ENCODE results near the gene RNF144A. TPM values are rescaled to one million over a fixed set of nuclear protein-coding genes. Genes with fewer than 3 reads are reported as not detected.

Gene RNF144A
- total RNA-seq, 1 donor from 2014 or later, result 65.3 TPM

- no peak for DNase-seq (ENCODE audit: extremely low read depth, low read depth, low spot score)
Observed at GRCh38 chr2:6968319-6969100, 51.3 kb downstream of the RNF144A start.

DNA sequence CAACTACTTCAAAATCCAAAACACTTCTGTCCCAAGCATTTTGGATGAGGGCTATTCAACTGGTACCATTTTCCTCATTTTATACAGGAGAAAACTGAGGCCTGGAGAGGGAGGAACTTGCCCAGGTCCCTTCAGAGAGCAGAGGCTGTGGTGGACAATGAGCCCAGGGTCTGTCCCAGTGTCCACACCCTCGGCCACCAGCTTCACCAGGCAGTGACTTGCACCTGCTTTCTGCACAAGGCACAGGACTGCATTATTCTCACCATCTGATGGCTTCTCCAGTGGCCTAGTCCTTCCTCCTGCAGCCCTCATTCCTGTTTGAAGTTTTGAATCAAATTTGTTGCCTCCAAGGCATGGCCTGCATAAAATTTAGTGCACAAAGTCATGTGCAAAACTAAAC lies 53.3 kb downstream of the RNF144A start:
- no peak for DNase-seq (ENCODE audit: extremely low read depth, low read depth, low spot score)

DNA sequence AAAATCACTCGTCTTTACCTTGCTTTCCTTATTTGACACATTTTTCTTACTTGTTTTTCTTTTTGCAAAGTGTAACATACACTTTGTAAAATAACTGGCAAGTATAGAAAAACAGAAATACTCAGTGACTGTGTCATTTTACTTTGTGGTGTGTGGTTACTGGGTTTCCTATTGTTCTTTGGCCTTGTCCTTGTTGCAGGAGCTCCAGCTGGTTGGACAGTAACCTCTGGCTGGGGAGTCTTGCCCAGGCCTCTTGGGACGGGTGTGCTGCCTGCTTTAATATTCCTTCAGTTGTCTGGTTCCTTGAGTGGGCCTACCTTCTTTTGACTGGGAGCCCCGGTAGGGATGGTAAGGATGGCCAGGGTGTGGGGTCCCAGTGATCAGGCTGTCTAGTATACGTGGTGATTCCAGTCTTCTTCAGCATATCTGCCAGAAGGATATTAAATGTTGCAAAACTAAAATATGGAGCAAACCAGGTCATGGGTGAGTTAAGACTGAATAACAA lies 53.8 kb downstream of the RNF144A start:
- DNase-seq (ENCODE audit: extremely low read depth, low read depth, low spot score), result no peak

- DNase-seq (ENCODE audit: extremely low read depth, low read depth, low spot score), result no peak
Observed at GRCh38 chr2:6971502-6971901, 54.3 kb downstream of the RNF144A start.

GRCh38 chr2:6972067-6972710 lies 55.0 kb downstream of the RNF144A start:
- DNase-seq (ENCODE audit: extremely low read depth, low read depth, low spot score), result no peak

GRCh38 chr2:6973895-6974545 lies 56.8 kb downstream of the RNF144A start:
- DNase-seq (ENCODE audit: extremely low read depth, low read depth, low spot score), result no peak

- no peak for DNase-seq (ENCODE audit: extremely low read depth, low read depth, low spot score)
Observed at GRCh38 chr2:6975988-6976387, 58.8 kb downstream of the RNF144A start.

GRCh38 chr2:6977113-6977741 lies 60.0 kb downstream of the RNF144A start:
- DNase-seq (ENCODE audit: extremely low read depth, low read depth, low spot score), result no peak

DNA sequence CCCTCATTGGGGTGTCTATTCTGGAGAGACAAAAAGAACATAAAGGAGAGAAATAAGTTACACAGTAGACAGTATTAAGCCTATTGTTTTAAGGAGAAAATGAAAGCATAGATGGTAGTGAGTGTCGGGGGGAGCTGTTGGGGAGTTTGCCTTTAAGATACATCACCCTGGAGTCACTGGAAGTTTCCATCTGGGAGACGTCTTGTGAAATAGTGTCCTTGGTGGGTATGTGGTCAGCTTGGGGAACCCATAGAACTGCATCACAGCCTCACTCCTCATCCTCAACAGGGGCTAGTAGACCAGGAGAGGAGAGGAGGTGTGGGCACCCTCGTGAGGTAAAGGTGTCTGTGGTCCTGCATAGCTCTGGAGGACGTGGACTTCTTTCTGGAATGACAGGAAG lies 60.6 kb downstream of the RNF144A start:
- DNase-seq (ENCODE audit: extremely low read depth, low read depth, low spot score), result no peak

DNA sequence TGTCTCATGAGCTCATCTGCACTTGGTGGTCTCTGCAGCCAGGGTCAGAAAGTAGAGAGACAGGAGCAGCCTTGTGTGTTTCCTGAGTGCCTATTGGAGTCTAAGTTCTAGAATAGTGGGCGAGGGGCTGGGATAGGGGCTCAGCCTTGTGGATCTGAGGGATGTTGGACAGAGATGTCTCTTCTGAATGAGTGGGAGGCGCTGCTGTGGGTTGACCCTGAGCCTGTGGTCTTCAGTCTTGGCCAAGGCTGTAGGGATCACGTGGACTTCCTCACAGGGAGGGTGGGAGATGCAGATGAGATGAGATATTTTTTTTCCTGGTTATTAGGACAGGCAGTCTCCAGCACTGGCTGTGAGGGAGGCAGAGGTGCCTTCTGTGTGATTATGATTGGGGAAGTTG lies 61.8 kb downstream of the RNF144A start:
- no peak for DNase-seq (ENCODE audit: extremely low read depth, low read depth, low spot score)

DNA sequence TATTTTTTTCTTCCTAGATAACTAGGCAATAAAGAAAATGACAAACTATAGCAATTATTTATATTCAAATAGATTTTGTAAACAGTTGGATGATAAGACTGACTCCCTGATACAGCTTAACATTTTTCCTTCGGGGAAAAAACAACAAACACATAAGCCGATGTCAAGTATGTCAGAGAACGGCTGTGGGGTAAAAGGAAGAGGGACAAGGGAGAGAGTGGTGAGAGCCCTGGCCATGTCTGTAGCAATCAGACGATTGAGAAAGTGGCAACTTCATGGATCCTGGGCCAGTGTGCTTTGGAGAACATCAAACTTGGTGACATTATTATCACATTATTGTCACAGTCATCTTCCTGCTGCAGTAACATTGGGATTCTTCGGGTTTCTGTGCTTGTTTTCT lies 65.2 kb downstream of the RNF144A start:
- no peak for DNase-seq (ENCODE audit: extremely low read depth, low read depth, low spot score)

DNA sequence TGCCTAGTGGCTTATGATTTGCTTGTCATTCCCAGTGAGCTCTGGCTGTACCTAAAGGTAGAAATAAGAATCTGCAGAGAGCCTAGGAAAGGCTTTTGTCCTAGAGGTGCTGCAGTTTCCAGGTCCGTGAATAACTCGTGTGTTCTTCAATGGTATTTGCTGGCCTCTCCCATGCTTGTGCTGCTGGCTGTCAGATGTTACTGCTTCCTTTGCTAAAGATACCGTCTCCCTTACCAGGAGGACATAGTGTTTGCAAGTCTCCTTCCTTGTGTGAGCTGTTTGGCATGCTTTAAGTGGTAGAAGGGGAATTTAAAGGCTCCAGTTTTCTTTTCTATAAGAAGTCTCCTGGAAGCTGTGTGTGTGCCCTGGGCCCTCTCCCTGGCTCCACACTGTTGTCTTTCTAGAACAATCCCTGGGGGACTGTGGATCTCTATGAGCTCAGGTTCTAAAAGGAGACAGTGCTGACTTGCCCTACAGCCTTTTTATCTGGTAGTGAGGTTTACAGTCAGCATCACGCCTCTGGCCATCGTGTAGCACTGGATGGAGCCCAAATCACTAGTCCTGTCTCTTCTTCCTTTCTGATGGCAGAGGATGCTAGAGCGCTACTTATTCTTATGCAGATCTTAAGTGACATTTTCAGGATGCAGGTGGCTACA lies 65.8 kb downstream of the RNF144A start:
- DNase-seq (ENCODE audit: extremely low read depth, low read depth, low spot score), result no peak

DNA sequence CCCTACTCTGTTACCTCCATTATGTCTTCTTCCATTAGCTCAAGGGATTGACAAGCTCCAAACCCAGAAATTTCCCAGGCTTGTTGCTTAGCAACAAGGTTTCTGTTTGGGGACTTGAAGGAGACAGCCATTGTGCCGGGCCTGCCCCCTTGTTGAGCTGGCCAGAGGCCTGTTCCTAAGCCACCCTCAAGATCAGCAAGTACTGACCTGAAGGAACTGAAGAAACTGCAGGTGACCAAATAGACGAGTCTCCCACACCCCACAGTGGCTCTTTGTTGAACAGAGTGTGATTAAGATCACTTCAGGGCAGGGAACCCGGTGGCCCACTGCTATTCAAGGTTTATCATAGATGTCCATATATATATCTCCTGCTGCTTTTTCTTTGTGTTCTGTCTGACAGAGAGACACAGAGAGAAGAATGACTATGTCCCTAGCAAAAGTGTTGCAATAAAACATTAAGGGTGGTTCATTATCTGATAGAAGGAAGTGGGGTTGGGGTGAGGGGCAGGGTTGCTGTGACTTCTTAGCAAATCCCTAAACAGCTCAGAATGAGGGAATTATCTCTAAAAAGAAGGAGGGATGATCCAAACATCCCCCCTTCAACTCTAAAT lies 69.2 kb downstream of the RNF144A start:
- DNase-seq (ENCODE audit: extremely low read depth, low read depth, low spot score), result no peak

DNA sequence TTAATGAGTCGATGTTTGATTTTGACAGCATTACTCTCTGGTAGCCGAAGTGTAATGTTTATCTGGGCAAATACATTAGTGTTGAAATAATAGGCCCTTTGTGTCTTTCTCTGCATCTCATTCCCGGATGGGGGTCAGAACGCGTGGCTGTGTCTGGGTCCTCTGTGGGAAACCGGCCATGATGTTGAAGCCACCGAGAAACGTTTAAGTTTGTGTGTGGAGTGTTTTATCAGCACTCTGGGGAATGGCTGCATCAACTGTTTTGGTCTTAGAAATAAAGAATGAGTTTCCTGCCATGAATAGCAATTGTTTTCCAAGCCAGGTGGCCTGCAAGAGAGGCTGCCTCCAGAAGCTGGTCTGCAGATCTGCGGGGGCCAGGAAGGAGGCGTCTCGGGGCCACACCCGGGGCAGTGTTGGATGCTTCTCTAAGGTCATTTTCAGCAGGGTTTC lies 69.7 kb downstream of the RNF144A start:
- no peak for DNase-seq (ENCODE audit: extremely low read depth, low read depth, low spot score)

- DNase-seq (ENCODE audit: extremely low read depth, low read depth, low spot score), result no peak
Observed at GRCh38 chr2:6990871-6991270, 73.7 kb downstream of the RNF144A start.

DNA sequence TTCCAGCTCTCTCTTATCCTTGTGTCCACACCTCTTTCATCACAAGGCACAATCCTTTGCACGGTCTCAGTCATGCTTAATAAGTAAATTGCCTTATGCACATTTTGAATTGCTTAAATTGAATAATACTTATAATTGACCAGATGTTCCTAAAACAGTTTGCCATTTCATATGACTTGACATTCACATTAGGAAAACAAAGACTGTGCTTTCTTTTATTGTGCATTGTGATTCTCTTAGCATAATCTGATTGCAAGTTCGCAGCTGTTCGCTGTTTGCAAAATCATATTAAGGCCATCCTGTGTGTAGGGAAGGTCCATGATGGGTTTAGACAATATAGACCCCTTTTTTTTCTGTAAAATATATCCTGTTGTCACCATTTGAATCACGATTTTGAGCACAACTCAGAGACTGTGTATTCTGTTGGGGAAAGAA lies 75.6 kb downstream of the RNF144A start:
- DNase-seq (ENCODE audit: extremely low read depth, low read depth, low spot score), result no peak

DNA sequence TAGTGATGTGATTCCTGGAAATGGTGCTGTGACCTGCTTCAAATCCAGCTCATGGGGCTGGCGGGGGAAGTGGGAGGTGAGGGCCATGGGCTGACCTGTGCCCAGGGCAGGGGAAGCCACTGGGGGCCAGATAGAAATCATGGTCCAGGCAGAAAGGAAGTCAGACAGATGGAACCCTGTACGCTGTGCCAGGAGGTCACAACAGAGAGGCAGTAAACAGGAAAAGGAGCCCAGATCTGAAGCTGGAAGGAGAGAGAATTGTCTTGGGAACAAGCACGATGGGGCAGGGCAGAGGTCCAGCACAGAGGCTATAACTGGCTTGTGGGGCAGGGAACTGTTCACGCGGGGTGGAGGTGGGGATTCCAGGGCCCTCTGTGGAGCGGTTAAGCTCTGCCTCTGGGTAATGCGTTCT lies 76.0 kb downstream of the RNF144A start:
- DNase-seq (ENCODE audit: extremely low read depth, low read depth, low spot score), result no peak

DNA sequence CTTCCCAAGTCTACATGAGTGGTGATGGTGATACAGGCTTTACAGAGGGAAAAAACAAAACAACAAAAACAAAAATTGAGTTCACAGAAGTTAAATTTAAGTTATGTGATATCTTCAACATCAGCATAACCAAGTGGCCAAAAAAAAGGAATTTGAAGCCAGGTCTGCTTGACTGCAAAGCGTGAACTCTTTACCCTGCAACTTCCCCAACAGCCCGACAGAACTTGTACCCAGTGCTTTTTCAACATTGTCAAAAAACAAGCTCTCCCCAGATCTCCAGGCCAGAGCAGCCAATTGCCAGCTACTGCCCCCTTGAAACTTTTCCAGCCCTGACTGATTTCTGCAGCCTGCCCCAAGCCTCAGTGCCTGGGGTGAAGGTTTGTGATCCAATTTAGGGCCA lies 76.7 kb downstream of the RNF144A start:
- no peak for DNase-seq (ENCODE audit: extremely low read depth, low read depth, low spot score)

DNA sequence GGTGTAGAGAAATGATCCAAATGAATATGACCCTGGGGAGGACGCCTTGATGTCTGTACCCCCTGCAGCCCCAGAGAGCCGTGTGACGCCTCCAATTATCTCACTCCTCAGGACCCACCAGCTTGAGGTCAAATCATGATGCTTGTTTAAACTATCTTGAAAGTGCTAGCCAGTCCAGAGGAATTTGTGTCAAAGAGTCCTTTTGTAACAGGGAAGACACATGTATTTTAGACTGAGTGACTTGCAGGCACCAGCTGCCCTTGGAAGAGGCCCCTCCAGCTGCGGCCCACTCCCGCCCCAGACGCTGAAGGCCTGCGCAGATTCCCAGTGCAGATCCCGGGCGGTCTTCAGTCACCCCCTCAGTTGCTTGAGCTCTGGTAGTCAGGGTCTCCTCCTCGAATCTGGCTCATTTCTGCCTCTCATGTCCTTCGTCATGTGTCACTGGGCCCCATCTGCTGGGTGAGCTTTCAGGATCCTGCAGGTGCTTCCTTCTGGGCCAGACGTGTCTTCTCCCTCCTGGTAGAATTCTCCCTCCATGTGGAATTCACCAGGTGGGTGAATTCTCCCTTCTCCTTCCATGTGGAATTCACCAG lies 77.4 kb downstream of the RNF144A start:
- no peak for DNase-seq (ENCODE audit: extremely low read depth, low read depth, low spot score)

Measured in glomerular endothelial cell (primary cell).